Pons (tissue), 1 donor: ENCODE measurements around the gene NCAPH2.

Experiments used
- DNase-seq: peaks from one replicate; pipeline ENCODE4 v3.0.0-alpha.2; 2016; ENCODE audit warnings: low spot score

Gene NCAPH2

DNA sequence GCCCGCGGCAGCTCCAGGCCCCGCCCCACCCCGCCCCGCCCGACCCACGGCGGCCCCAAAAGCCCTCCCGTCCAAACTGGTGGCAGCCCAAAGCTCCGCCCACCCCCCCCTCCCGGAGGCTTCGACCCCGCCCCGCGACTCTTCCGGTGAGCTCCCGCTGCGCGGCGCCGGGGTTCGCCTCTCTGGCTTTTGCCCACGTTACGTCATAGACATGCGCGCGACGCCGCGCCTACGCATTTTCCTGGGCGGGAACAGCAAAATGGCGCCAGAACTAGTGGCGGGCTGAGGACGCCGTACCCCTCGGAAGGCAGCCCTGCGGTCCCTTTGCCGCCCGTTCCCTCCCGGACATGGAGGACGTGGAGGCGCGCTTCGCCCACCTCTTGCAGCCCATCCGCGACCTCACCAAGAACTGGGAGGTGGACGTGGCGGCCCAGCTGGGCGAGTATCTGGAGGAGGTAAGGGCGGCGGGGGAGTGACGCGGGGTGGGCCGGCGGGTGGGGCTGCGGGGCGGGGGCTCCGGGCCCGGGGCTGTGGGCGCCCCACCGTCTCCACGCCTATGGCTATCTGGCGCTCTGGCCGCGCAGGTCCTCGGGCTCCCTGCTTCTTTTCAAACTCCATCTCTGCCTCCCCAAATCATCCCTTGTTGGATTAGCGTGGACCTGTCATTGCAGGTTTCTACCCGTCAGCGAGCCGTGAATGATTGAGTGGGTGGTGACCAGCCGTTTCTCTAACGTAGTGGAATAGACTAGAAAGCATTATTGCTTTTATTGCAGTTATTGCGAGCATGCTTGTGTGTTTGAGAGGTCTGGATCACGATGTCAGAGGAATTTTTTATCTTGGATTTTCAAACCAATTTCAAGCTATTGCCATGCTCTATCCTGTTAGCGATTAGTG is at the start of gene NCAPH2:
TSS of gene NCAPH2 (plus strand) at position 234 of the 894 bp plus-strand sequence. CDS start at position 348, 114 bp downstream.
- DNase-seq, result peak; percentile 94

DNA sequence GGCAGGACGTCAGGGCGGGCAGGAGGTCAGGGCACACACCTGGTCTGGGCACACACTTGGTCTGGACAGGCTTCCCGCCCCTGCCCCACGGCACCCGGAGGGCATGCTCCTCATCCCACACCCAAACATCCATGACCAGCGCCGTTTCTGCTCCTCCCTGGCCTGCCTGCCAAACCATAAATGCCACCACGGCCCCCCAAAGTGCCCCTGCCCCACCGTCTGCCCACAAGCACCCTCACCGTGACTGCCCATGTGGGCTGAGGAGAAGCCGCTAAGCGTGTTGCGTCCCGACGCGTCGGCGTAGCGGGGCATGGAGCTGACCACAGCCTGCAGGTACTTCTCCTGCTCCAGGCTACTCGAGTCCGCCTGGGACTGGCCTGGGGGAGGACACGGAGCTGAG is 49.0 kb upstream of the NCAPH2 start:
- no peak for DNase-seq

DNA sequence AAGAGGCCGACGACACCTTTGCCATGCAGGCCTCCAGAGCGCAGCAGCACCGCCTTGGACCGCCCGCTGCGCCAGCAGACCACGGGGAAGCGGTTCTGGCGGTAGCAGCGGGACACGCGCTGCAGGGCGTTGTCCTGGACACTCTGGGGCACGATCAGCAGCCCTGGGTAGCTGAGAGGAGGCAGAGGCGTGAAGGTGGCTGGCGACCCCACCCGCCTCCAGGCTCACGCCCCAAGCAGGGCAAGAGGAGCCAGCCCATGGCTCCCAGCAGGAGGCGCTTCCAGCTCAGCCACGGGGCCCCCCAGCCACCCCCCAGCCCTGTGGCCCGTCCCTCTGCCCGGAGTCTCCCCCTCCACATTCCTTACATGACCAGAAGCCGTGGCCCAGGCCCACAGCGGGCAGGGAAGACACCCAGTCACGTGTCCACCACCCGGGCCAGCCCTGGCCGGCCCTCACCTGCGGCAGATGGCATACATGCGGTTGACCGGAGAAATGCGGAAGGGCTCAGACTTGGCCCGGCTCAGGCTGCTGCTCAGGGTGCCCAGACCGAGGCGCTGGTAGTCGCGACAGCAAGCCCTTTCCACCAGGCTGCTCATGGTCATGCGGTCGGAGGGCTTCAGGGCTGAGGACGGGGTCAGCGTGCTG is 48.4 kb upstream of the NCAPH2 start:
- no peak for DNase-seq

DNA sequence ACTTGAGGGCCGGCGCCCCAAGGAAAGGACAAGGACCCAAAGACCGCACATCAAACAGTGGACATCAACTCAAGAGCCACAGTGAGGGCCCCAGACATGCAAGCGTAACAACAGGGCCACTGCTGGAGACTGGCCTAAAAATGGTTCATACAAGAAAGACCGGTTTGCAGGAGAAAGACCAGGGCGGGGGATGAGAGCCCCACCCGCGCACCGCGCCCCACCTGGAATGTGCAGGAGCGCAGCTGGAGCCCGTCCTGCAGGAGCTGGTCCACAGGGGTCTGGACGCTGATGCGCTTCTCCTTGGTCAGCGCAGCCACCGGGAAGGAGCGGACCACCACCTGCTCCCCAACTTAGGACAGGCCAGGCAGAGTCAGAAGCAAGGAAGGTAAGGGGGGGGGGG is 47.1 kb upstream of the NCAPH2 start:
- DNase-seq, result no peak

DNA sequence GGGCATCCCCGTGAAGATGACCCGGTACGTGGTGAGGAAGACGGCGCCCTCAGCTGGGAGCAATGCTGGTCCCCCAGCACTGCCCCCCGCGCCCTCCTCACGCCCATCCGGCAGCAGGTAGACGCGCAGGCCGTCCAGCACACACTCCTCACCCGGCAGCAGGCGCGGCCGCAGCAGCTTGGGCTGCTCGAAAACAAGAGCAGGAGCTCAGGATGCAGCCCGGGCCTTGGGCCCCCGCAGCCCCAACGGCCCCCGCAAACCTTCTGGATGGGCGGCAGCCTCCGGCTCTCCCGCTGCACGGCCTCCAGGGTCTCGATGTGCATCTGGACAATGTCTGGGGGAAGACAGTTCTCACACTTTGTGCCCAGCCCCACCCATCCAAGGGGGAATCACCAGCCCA is 46.5 kb upstream of the NCAPH2 start:
- DNase-seq, result no peak

DNA sequence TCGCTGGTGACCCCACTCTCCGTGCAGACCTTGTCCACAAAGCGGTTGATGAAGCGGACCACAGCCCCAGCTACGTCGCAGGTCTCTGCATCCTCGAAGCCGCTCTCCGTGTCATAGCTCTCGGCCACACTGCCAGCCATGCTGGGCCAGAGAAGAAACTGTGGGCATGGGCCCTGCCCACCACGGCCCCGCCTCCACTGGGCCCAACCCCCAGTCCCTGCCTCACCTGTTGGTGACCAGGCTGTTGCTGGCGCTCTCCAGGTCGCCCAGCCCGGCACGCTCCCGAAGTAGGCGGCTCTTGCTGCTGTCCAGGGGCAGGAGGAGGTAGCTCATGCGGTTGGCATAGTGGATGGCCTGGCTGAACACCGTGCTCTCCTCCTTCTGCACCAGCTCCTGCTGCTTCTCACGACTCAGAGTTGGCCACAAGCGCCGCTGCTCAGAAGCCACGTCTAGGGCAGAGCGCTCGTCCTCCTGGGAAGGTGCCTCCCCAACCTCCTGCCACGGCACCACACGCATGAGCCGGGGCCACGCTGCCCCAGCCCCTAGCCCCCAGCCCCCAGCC is 46.0 kb upstream of the NCAPH2 start:
- DNase-seq, result no peak

DNA sequence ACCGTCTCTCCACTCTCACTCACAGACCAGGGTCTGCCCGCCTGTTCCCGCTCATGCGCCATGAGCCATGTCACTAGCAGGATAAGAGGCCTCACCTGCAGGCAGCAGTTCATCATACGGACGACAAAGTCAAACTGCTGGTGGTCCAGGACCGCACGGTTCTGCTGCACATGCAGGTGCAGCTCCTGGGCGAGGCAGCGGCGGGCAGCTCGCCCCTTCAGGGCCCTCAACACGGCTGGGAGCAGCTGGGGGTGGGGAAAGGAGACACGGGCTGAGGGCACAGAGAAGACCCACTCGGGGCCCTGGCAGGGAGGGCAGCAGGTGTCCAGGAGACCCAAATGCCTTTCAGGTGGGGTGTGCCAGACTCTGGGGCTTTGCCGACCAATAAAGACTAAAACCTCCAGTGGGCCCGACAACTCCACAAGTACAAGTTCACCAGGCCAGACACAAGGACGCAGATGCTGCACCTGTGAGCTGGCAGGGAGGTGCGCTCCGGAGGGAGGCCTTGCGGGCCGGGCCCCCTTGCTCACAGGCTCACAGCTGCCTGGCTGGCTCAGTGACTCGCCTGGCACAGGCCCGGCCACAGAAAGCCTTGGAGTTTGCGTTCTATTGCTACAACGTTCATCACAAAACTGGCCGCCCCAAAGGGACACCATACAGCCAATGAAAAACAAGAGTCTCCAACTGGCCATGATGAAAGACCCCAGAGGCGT is 44.7 kb upstream of the NCAPH2 start:
- DNase-seq, result no peak

DNA sequence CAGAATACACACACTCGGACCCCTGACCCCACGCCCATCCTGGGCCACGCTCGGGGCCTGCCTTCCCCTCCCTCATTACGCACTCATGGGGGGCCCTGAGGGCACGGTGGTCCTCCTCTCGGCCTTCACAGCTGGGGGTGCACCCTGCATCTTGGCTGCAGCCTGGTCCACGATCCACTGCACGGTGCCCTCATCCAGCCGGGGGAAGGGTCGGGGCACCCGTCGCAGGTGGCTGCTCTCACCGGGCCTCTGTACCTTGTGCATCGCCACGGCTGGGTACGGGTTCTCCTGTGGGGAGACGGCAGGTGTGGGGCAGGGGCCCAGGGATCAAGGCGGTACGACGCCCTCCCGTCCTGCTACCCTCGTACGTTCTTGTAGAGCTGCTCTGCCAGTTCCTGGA is 43.6 kb upstream of the NCAPH2 start:
- no peak for DNase-seq

DNA sequence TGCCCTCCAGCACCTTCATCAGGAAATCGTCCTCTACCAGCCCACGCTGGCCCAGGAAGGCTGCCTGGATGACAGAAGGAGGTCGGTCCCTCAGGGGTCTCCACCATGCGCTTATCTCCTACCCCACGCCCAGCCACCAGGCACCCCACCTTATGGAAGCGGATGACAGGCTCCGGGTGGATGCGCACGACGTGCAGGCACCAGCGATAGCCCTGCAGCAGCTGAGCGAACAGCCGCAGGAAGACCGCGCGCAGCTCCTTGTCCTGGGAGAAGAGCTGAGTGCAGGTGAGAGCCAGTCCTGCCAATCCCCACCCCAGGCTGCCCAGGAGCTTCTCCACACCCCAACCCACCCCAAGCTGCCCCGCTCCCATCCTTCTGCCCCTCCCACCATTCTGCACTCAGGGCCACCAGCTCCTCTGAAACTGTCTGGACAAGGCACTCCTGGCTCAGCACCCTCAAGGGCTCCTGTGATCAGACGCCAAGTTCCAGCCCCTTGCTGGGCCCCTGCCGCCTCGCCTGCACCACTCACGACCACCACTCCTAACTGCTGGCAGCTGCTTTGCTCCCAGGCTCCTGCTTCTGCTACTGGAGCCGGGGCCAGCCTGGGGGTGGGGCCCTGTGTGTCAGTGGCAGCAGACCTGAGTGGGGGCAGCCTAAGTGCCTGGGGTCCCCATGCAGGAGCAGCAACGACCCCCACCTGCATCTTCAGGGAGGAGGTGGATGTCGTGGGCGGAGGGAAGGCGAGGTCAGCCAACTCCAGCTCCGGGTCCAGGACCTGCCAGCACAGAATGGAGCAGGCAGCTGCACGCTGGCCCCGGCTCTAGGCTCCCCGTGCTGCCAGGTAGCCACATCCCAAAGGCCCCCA is 42.7 kb upstream of the NCAPH2 start:
- DNase-seq, result no peak

DNA sequence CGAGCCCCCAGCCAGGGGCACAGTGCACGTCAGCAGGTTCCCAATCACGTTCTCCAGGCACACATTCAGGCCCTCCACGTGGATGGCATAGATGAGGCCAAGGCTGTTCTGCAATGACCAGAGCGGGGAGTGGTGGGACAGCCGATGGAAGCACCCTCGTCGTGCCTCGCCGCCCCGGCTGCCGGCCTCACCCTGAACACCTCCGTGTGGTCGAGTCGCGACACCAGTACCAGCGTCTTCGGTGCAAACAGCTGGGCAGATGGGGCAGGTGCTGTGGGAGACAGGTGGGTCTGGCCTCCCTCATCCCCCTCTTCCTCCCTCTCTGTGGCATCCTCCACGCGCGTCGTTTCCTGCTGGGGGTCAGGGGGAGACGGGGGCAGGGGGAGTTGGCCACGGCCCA is 40.7 kb upstream of the NCAPH2 start:
- DNase-seq, result no peak

DNA sequence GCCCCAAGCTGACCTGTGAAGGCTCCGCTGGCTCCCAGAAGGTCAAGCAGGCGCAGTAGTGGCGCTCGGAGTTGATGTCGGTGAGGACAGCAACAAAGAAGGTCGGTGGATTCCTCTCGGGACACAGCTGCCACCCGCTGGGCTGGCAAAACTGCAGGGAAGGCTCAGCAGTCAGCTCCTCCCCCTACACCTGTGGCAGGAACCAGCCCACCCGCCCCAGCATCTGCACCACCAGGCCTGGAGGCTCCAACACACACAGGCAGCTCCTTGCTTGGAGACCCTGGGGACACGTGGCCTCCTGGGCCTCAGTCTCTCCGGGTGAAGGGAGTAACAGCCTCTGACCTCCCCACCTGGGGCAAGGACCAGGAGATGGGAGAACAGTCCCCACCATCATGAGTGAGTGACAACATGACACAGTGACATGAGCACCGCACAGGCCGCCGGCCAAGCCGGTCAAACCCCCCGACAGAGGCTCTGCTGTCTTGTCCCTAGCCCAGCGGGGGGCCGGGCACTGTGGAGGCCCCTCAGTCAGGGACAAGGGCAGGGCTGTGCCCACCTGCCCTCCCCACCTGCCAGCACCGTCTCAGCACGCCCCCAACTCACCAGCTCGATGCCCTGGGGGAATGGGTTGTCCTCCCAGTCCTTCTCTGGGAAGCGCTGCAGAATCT is 40.1 kb upstream of the NCAPH2 start:
- DNase-seq, result no peak

DNA sequence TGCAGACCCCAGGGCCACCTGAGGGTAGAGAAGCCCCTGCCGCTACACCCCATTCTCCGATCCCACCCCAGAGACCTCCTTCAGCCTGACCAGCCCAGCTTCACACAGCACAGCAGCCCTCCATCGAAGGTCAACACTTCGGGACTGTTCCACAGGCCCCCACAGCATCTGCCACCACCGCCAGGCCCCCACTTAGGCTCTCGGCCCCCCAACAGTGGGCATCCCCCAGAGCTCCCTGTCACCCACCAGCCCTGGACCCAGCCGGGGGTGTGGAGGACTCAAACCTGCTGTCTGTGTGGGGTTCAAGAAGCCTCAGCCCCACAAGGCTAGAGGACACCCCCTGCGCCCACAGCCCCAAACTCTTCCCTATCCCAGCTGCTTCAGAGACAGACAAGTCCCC is 39.4 kb upstream of the NCAPH2 start:
- DNase-seq, result no peak

DNA sequence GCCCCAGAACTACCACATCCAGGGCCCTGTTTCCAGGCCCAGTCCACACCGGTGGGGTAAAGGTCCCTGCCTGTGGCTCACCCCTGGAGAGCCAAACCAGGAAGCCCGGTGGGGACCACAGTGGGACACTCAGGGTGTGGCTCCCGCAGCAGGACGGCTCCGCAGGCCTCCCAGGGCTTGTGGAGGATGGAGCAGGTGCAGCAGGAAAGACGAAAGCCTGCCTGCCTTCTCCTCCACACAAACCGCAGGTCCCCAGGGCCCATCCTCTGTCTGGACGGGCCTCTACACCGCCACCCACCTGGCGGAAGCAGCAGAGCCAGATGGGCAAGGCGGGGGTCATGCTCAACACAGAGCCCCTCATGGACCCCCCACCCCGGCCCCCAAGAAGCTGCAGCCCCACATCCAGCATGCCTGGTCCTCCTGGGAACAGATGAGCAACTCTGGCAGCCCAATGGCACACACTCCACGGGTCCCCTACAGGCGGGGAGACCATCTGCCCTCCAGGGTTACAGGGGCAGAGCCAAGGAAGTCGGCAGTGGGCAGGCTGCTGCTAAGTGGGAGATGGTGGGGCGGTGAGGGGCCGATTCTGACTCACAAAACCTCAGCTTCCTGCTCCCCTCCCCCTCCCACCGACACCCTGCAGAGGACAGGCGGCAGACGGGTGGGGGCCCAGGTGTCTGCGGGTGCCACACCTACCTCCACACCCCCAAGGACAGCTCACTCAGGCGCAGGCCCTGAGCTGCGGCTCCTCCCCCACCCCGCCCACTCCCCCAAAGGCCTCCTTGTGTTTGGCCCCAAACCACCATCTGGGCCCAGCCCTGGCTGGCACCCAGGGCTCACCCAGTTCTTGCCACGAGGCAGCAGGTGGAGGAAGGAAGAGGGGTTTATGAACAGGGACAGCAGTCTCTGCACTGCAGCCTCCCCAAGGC is 38.4 kb upstream of the NCAPH2 start:
- no peak for DNase-seq

DNA sequence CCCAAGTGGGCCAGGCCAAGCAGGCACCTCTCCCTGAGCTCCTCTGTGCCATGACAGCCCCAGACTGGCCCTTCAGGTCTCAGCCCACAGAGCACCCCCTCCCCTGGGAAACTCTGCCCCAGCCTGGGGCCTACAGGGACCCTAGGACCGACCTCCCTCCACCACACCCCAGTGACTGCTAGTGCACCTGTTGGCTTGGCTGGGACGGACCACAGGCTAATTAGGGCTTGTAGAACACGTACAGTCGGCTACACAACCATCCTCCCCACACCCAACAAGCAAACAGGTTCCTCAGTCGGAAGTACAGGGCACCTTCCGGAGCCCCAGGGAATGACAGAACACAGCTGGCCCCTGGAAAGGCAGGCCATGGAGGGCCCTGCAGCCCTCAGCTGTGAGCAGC is 37.5 kb upstream of the NCAPH2 start:
- no peak for DNase-seq

DNA sequence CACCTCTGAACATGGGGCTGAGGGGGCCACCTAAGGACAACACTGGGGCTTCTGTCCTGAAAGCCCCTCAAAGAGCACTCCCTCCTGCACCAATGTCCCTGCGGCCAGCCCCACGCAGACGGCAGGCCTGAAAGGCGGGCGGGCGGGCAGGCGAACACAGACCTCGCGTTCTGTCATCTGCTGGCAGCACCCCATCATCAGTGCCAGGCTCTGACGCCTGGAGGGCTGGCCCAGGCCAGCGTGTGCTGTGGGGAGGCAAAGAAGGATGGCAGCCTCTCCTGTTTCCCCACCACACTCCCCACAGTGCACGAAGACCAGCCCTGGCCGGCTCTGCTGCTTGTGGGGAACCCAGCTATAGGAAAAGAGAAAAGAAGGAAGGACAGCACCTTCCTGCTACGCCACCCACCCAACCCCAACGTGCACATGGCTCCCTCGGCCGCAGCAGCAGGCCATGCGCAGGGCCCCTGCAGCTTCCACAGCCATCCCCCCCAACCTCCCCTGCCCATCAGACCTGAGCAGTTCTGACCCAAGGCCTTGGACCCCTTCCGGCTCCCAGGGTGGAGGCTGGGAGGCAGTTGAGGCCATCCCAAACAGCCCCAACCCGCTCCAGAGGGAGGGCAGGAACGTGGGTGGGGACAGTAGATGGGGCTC is 36.7 kb upstream of the NCAPH2 start:
- peak; percentile 80 for DNase-seq

DNA sequence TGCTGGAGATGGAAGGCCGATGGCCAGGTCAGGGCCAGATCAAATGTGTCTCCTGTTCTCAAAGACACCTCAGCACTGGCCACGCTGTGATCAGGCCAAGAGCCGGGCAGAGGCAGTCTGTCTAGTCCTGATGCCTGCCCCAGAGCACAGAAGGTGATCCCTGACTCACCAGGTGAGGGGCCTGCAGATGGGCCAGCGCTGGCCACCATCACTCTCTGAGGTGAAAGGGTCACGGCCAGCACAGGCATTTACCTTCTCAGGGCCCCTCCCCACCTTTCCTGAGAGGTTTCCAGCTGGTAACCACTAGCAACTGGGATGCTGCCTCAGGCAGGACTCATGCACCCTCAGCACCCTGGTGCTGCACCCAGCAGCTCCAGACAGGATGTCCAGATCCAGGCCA is 36.1 kb upstream of the NCAPH2 start:
- no peak for DNase-seq

DNA sequence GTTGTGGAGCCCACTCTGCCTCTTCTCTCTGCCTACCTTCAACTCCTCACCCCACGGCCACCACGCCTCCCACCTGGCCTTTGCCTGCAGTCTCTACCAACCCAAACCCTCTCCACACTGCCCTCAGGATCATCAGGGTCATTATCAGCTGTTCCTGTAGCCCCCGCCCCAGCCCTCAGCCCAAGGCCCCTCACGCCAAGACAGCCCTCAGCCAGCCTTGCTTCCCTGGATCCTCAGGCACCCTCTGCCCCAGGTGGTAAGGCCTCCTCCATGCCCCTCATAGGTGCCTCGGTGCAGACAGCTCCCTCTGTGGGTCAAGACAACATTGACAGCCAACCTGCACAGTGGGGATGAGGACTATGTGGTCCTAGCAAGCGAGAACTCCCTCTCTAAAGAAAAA is 34.9 kb upstream of the NCAPH2 start:
- DNase-seq, result no peak

DNA sequence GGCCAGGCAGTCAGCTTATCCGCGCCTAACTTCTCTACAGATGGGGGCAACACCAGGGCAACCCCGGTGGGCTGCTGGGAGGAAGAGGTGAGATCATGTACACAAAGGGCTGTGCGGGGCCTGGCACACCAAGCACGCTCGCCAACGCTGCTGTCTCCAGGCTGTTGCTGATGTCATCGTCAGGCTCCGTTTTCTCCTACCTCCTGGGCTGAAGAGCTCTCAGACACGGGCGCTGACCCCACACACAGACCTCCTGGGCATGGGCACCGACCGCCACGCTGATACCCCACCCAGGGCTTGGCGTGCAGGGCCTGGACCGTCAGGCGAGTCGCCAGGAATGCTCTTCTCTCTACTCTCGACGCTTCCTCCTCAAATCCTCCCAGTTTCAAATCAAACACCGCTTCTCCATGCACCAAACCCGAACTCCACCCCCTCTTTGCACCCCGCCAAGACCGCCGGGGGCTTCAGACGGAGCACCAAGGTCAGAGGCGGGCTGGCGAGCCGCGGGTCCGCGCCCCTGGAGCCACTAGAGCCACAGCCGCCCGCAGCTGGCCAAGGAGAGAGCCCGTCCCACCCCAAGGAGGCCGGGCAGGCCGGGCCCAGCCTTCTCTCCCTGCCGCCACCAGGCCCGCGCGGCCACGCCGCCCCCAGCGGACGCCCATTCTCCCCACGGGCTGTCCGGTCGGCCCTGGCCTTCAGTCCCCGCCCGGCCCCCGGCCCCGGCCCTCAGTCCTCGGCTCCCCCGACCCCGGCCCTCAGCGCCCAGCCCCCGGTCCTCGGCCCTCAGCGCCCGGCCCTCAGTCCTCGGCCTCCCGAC is 34.0 kb upstream of the NCAPH2 start:
- DNase-seq, result no peak
